Heart right ventricle (tissue), 16 donors: ENCODE results near the gene CDKAL1. TPM values are rescaled to one million over a fixed set of nuclear protein-coding genes. Genes with fewer than 3 reads are reported as not detected.

ENCODE experiments used
- ATAC-seq, 8 donors: fragments of 200-7000 bp; cut with Tn5 transposase; one replicate each; pipeline ENCODE4 v1.9.1; 2020; ENCODE audit warnings: mild to moderate bottlenecking in 8 of 8, moderate library complexity in 8 of 8, moderate number of reproducible peaks in 1 of 8
- DNase-seq, 2 donors: peaks; one replicate each; pipeline ENCODE4 v3.0.0-alpha.2; 2020
- H3K27ac ChIP-seq, 10 donors: fragments of 200-600 bp; sonication (generic) in 2 of 10; one replicate each; pipeline versions ENCODE4 v1.5.0 to v1.8.0; 2020 to 2022; ENCODE audit warnings: mild to moderate bottlenecking in 3 of 10
- H3K27me3 ChIP-seq, 7 donors: fragments of 200-600 bp; one replicate each; pipeline ENCODE4 v1.8.0; 2021 to 2022; ENCODE audit warnings: mild to moderate bottlenecking in 2 of 7
- H3K36me3 ChIP-seq, 9 donors: fragments of 200-600 bp; sonication (generic) in 1 of 9; one replicate each; pipeline versions ENCODE4 v1.5.0 to v1.8.0; 2020 to 2022; ENCODE audit warnings: mild to moderate bottlenecking in 2 of 9
- H3K4me1 ChIP-seq, 9 donors: fragments of 200-600 bp; sonication (generic) in 1 of 9; one replicate each; pipeline versions ENCODE4 v1.5.0 to v1.8.0; 2020 to 2022; ENCODE audit warnings: mild to moderate bottlenecking in 4 of 9
- H3K4me3 ChIP-seq, 10 donors: fragments of 200-600 bp; sonication (generic) in 2 of 10; one replicate each; pipeline versions ENCODE4 v1.5.0 to v1.8.0; 2020 to 2022; ENCODE audit warnings: mild to moderate bottlenecking in 7 of 10, moderate library complexity in 2 of 10
- H3K9me3 ChIP-seq, 11 donors: fragments of 200-600 bp in 10 of 11; sonication (generic) in 2 of 11; one replicate each; pipeline versions ENCODE4 v1.5.0 to v1.8.0; 2013 to 2022; ENCODE audit warnings: mild to moderate bottlenecking in 2 of 11, control low read depth in 1 of 11, moderate library complexity in 1 of 11
- WGBS, 2 donors: extraction: QIAGEN DNeasy Blood & Tissue Kit; methylation state at CpG; one replicate each; pipeline ENCODE4 v1.1.7; 2013; ENCODE audit warnings: inconsistent platforms in 1 of 2; 5-methylcytosine and 5-hydroxymethylcytosine counted together
- intact Hi-C, 10 donors: fragments of 100-400 bp; cut with DNase I; formaldehyde crosslinking; loops; one replicate each; pipeline versions ENCODE4 v1.11.1 to v1.14.2; 2022
- polyA plus RNA-seq, 2 donors: library from polyadenylated mRNA; stranded (reverse); fragments of 200-250 nt; gene quantifications; one replicate each; pipeline ENCODE4 v1.2.3, GENCODE V29; 2013
- total RNA-seq, 10 donors: library from RNA; stranded (reverse); fragmentation: NEBNext Ultra II Directional in 3 of 10; extraction: Animal tissue kit (Norgen Biotek cat#: 25700) in 3 of 10; gene quantifications; one replicate each; pipeline versions ENCODE4 v1.2.1 to v1.2.4, GENCODE V29; 2021 to 2023
- TF ChIP-seq, protein P1 (sequence below), 9 donors: fragments of 200-600 bp; sonication (generic) in 2 of 9; IDR thresholded peaks; one replicate each; pipeline versions ENCODE4 v1.5.0 to v1.8.0; 2021 to 2022; ENCODE audit warnings: antibody characterized with exemption in 9 of 9, mild to moderate bottlenecking in 5 of 9, moderate library complexity in 1 of 9
- donor health status: Arrhythmogenic right ventricular cardiomyopathy.
- donor health status: ischemic (EF 13 %, LVEDD 7.1; RV severe dilation, severe dysfunction).
- donor health status: healthy with polysubstance abuse.
- donor health status: DM: no; HTN: yes; CAD: no.
- donor health status: DM: no; HTN: no; CAD: no.
- donor health status: ischemic (EF 25% LVEDD 6.9; RV normal size, moderate dysfunction).
- donor health status: ischemic (EF 25% LVEDD 5.7; RV mildly dilated, moderate dysfunction).
- donor health status: healthy.
- donor health status: DM: yes; HTN: yes; CAD: no.
- donor health status: Ischemic cardiomyopathy.
- donor health status: ischemic (EF 35%, LVEDD 5.7; RV mildly dilated, moderate dysfunction).
- donor health status: nonischemic (EF 11% LVEDD 7.7; RV severe dilation, severe dysfunction).
- donor health status: DM: yes; HTN: yes; CAD: no.
- donor health status: PGD.
- donor health status: ischemic (EF 29% LVEDD 5.4; RV normal size, mild dysfunction).
- donor health status: nonischemic (EF 23%, LVEDD 6.1; RV moderate dilation, normal function).

Gene CDKAL1
- total and polyA plus RNA-seq, 12 donors: 3.2 to 14.0 (median 10.6) TPM

DNA sequence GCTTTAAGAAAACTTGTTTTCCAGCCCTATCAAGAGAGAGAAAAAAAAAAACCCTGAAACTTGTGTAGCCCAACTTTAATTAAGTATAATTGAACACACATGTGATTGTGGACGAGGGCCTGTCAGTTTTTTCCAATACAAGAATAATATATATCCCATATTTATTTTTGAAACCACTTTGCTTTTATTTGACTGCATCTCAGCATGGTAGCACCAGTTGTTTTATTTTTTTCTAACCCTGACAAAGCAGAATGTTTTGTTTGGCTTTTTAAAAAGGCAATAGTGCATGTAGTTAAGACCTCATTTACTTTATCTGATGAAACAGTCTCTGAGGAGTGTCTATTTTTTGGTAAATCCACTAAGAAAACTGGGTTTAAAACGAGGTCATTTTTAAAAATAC is 257.7 kb downstream of the CDKAL1 start:
- ATAC-seq (peak in 2 of 8 donors; percentile 51 to 74), DNase-seq (no peak)
- TF ChIP-seq, protein P1, sequence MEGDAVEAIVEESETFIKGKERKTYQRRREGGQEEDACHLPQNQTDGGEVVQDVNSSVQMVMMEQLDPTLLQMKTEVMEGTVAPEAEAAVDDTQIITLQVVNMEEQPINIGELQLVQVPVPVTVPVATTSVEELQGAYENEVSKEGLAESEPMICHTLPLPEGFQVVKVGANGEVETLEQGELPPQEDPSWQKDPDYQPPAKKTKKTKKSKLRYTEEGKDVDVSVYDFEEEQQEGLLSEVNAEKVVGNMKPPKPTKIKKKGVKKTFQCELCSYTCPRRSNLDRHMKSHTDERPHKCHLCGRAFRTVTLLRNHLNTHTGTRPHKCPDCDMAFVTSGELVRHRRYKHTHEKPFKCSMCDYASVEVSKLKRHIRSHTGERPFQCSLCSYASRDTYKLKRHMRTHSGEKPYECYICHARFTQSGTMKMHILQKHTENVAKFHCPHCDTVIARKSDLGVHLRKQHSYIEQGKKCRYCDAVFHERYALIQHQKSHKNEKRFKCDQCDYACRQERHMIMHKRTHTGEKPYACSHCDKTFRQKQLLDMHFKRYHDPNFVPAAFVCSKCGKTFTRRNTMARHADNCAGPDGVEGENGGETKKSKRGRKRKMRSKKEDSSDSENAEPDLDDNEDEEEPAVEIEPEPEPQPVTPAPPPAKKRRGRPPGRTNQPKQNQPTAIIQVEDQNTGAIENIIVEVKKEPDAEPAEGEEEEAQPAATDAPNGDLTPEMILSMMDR (IDR thresholded peaks at IDR 0.05): no peak
- H3K36me3 ChIP-seq: no peaks in the 10 kb centered on the region
- no peaks in the 10 kb centered on the region for H3K9me3 ChIP-seq
- WGBS, 2 donors: 66 to 70% methylated on average over 2 of the region's 2 CpGs
- H3K4me3 ChIP-seq: no peak overlapping the region
- intact Hi-C loops: loop anchor here in 1 of 10 donors (2.0 kb wide), 1 partner anchor 797 kb away; no protein-coding TSS in a partner anchor
- no peaks in the 10 kb centered on the region for H3K27me3 ChIP-seq
- H3K27ac ChIP-seq: no peak overlapping the region
- H3K4me1 ChIP-seq: peaks cover 0 to 8% (median 0%) of the 10 kb centered on the region in 9 donors

DNA sequence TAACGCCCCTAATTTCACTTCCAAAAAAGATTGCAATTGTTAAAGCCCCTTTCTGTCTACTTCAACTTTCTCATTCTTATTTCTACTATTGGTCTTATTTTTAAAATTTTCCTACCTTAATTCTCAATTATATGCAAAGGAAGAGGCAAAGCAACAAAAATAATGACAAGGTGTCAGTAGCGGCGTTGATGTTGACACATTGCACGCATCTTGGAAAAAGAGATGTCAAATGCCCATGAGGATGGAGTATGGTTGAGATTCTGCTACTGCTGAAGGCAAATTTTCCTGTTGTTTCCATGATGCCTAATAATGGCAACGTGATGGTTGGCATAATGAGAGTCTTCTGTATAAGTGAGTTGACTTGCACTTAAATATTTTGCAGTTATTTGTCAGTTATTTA is 258.9 kb downstream of the CDKAL1 start:
- peaks cover 0 to 8% (median 0%) of the 10 kb centered on the region in 9 donors for H3K4me1 ChIP-seq
- intact Hi-C loops: loop anchor here in 1 of 10 donors (2.0 kb wide), 1 partner anchor 796 kb away; no protein-coding TSS in a partner anchor
- H3K9me3 ChIP-seq: no peaks in the 10 kb centered on the region
- no peaks in the 10 kb centered on the region for H3K27me3 ChIP-seq
- DNase-seq (no peak), ATAC-seq (no peak)
- H3K27ac ChIP-seq: no peak overlapping the region
- TF ChIP-seq, protein P1 (IDR thresholded peaks at IDR 0.05): no peak
- 76 to 77% methylated on average over 5 of the region's 5 CpGs for WGBS, 2 donors
- no peaks in the 10 kb centered on the region for H3K36me3 ChIP-seq
- H3K4me3 ChIP-seq: no peak overlapping the region

DNA sequence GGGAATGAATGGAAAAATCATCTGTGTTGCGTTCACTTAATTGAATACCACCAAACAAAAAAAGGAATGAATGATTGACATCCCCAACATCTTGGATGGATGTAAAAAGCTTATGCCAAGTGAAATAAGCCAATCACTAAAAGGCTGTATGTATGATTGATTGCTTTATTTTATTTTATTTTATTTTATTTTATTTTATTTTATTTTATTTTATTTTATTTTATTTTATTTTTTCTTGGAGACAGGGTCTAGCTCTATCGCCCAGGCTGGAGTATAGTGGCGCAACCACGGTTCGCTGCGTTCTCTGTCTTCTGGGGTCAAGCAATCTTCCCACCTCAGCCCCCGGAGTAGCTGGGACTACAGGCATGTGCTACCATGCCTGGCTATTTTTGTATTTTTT is 263.3 kb downstream of the CDKAL1 start:
- ATAC-seq: no peak
- Histone ChIP-seq H3K36me3 (no peaks in the 10 kb centered on the region), H3K4me3 (no peak overlapping the region), H3K9me3 (no peaks in the 10 kb centered on the region), H3K27ac (no peak overlapping the region), H3K4me1 (no peaks in the 10 kb centered on the region), H3K27me3 (no peaks in the 10 kb centered on the region)
- WGBS, 2 donors: 97 to 98% methylated on average over 7 of the region's 7 CpGs
- DNase-seq: no peak
- intact Hi-C loops: no loop called here
- TF ChIP-seq, protein P1 (IDR thresholded peaks at IDR 0.05): no peak

- Histone ChIP-seq H3K4me3 (no peak overlapping the region), H3K36me3 (no peaks in the 10 kb centered on the region), H3K27me3 (no peaks in the 10 kb centered on the region), H3K4me1 (peaks cover 0 to 12% (median 0%) of the 10 kb centered on the region in 9 donors), H3K27ac (no peak overlapping the region), H3K9me3 (no peaks in the 10 kb centered on the region)
- ATAC-seq: no peak
- no peak for DNase-seq
- TF ChIP-seq, protein P1 (IDR thresholded peaks at IDR 0.05): no peak
- intact Hi-C loops: no loop called here
Measured at GRCh38 chr6:20800229-20800628, 266.0 kb downstream of the CDKAL1 start.
